ENCODE results near the gene RELN.
"Not testable (repeated sequence)": the region's sequence is repeated elsewhere in the genome, so short reads cannot be mapped to it uniquely, and the experiment has no call there.

The RELN gene

GRCh38 chr7:103791894-103792293 is 197.6 kb downstream of the RELN start:
- TF ChIP-seq MYC (IDR thresholded peaks at IDR 0.05; ENCODE audit: low read depth, low read length) (no peak), MAX (IDR thresholded peaks at IDR 0.05; ENCODE audit: low read depth, low read length) (no peak), POLR2A (IDR thresholded peaks at IDR 0.05; ENCODE audit: extremely low read depth, insufficient read length) (no peak), CTCF (IDR thresholded peaks at IDR 0.05; ENCODE audit: low read depth, low read length) (no peak)
- no peak for DNase-seq (ENCODE audit: low read depth)
- no peak overlapping the region for H3K4me3 ChIP-seq (ENCODE audit: low read depth, low read length)

- not testable (repeated sequence) for H3K4me3 ChIP-seq (ENCODE audit: low read depth, low read length); DNase-seq (ENCODE audit: low read depth)
Observed at GRCh38 chr7:103787041-103787440, 202.4 kb downstream of the RELN start.

GRCh38 chr7:103784646-103785286 is 204.7 kb downstream of the RELN start:
- no peak for DNase-seq (ENCODE audit: low read depth)
- no peak overlapping the region for H3K4me3 ChIP-seq (ENCODE audit: low read depth, low read length)
- TF ChIP-seq MYC (IDR thresholded peaks at IDR 0.05; ENCODE audit: low read depth, low read length) = no peak
- TF ChIP-seq MAX (IDR thresholded peaks at IDR 0.05; ENCODE audit: low read depth, low read length) = no peak
- TF ChIP-seq CTCF (IDR thresholded peaks at IDR 0.05; ENCODE audit: low read depth, low read length) = no peak
- TF ChIP-seq POLR2A (IDR thresholded peaks at IDR 0.05; ENCODE audit: extremely low read depth, insufficient read length) = no peak

- no peak for TF ChIP-seq MAX (IDR thresholded peaks at IDR 0.05; ENCODE audit: low read depth, low read length)
- TF ChIP-seq POLR2A (IDR thresholded peaks at IDR 0.05; ENCODE audit: extremely low read depth, insufficient read length) = no peak
- no peak for TF ChIP-seq MYC (IDR thresholded peaks at IDR 0.05; ENCODE audit: low read depth, low read length)
- no peak for TF ChIP-seq CTCF (IDR thresholded peaks at IDR 0.05; ENCODE audit: low read depth, low read length)
- DNase-seq (ENCODE audit: low read depth) = no peak
Observed at GRCh38 chr7:103781409-103781808, 208.0 kb downstream of the RELN start.

GRCh38 chr7:103780561-103780960 is 208.9 kb downstream of the RELN start:
- not testable (repeated sequence) for H3K4me3 ChIP-seq (ENCODE audit: low read depth, low read length); DNase-seq (ENCODE audit: low read depth)

More at GRCh38 chr7:103781409-103781808, 208.0 kb downstream of the RELN start:
- no peak overlapping the region for H3K4me3 ChIP-seq (ENCODE audit: low read depth, low read length)

- no peak for DNase-seq (ENCODE audit: low read depth)
- TF ChIP-seq CTCF (IDR thresholded peaks at IDR 0.05; ENCODE audit: low read depth, low read length) = no peak
- TF ChIP-seq MAX (IDR thresholded peaks at IDR 0.05; ENCODE audit: low read depth, low read length) = no peak
- TF ChIP-seq MYC (IDR thresholded peaks at IDR 0.05; ENCODE audit: low read depth, low read length) = no peak
- TF ChIP-seq POLR2A (IDR thresholded peaks at IDR 0.05; ENCODE audit: extremely low read depth, insufficient read length) = no peak
- no peak overlapping the region for H3K4me3 ChIP-seq (ENCODE audit: low read depth, low read length)
Observed at GRCh38 chr7:103777440-103777839, 212.0 kb downstream of the RELN start.

- DNase-seq (ENCODE audit: low read depth) = no peak
- no peak overlapping the region for H3K4me3 ChIP-seq (ENCODE audit: low read depth, low read length)
- TF ChIP-seq MAX (IDR thresholded peaks at IDR 0.05; ENCODE audit: low read depth, low read length) (no peak), POLR2A (IDR thresholded peaks at IDR 0.05; ENCODE audit: extremely low read depth, insufficient read length) (no peak), CTCF (IDR thresholded peaks at IDR 0.05; ENCODE audit: low read depth, low read length) (no peak), MYC (IDR thresholded peaks at IDR 0.05; ENCODE audit: low read depth, low read length) (no peak)
Observed at GRCh38 chr7:103773726-103774125, 215.7 kb downstream of the RELN start.
